Erythroblast (primary cell): ENCODE measurements around the gene ACER3.
"Not testable (repeated sequence)": the region's sequence is repeated elsewhere in the genome, so short reads cannot be mapped to it uniquely, and the experiment has no call there.

Experiments used
- DNase-seq, 2 experiments: peaks; one replicate each; lab custom pipeline; 2025; lab: John Stamatoyannopoulos, UW
- GATA1 ChIP-seq: IDR thresholded peaks from 2 replicates; pipeline ENCODE4 v1.6.1; 2011; ENCODE audit warnings: low read depth, mild to moderate bottlenecking, control low read depth, low read length, moderate library complexity
- POLR2A ChIP-seq: IDR thresholded peaks from 2 replicates; pipeline ENCODE4 v1.6.1; 2011; ENCODE audit warnings: mild to moderate bottlenecking, low read length

The ACER3 gene

GRCh38 chr11:76844511-76844910 is 16.2 kb upstream of the ACER3 start:
- TF ChIP-seq POLR2A (no peak), GATA1 (no peak)
- DNase-seq: no peak

DNA sequence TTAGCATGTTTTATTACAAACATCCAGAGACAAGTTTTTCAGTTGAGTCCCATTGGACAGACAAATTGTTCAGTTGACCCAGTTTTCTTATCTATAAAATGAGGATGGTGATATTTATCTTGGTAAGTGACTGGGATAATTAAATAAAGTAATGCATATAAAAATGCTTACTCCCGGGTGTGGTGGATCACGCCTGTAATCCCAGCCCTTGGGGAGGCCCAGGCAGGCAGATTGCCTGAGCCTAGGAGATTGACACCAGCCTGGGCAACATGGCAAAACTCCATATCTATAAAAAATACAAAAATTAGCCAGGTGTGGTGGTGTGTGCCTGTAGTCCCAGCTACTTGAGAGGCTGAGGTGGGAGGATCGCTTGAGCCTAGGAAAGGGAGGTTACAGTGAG is 15.6 kb upstream of the ACER3 start:
- no peak for TF ChIP-seq GATA1
- DNase-seq: no peak

- DNase-seq: no peak
- TF ChIP-seq GATA1 (no peak), POLR2A (no peak)
Observed at GRCh38 chr11:76846441-76846840, 14.3 kb upstream of the ACER3 start.

DNA sequence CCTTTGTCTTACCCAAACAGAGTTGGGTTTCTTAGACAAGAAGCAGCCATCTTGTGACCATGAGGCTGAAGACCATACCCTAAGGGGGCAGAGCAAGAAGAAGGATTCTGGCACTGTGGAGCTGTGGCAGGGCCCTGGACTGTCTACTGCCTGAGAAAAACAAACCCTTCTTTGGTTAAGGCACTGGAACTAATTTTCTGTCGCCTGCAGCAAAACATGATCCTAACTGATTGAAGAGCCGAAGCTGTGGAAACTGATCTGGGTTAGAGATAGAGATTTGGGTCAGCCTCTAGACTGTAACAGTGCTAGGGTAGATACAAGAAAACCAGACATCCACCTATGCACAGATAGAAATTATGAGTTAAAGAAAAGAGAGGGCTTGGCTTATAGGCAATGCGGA is 11.3 kb upstream of the ACER3 start:
- DNase-seq: peak in 1 of 2 experiments; percentile 19
- no peak for TF ChIP-seq GATA1
- TF ChIP-seq POLR2A: no peak

GRCh38 chr11:76850130-76850529 is 10.6 kb upstream of the ACER3 start:
- peak; percentile 53 to 78 for DNase-seq
- TF ChIP-seq POLR2A (no peak), GATA1 (no peak)

DNA sequence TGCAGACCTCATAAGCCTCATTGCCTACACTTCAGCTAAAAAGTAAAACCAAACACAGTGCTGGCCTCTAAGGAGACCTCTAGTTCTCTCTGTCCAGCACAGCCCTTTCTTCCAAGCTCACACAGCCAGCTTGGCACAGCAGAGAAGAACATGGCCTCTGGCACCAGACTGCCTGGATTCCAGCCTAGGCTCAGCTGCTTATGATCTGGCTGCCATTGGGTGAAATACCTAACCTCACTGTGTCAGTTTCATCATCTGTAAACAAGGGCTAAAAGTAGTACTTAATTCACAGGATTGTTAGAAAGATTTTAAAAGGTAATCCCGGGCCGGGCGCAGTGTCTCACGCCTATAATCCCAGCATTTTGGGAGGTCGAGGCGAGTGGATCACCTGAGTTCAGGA is 9.9 kb upstream of the ACER3 start:
- TF ChIP-seq GATA1 (no peak), POLR2A (no peak)

DNA sequence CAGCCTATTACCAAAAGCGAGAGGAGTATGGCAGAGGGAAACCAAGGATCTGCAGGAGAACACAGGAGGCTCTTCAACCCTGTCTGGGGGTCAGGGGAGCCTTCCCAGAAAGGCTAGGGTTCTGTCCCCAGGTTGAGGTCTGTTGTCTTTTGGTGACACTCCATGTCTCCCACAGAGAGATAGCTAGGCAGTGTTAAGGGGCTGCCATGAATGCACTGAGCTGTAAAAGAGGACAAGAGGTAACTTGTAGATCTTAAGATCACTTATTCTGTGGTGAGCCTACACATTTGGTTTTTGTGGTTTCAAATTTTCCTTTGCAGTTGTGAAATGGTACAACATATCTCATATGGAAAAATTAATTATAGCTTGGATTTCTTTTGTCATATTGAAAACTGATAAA is 6.0 kb upstream of the ACER3 start:
- no peak for DNase-seq
- TF ChIP-seq POLR2A (no peak), GATA1 (no peak)

More for the DNA sequence above, 9.9 kb upstream of the ACER3 start:
- DNase-seq: no peak

DNA sequence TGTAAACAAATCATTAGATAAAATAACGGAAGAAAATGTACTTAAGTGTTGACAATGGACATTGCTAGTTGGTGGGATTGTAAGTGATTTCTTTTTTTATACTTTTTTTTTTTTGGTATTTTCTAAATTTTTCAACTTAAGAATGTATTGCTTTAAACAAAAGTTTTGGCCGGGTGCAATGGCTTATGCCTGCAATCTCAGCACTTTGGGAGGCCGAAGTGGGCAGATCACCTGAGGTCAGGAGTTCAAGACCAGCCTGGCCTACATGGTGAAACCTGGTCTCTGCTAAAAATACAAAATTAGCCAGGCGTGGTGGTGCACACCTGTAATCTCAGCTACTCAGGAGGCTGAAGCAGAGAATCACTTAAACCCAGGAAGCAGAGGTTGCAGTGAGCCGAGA is 5.0 kb upstream of the ACER3 start:
- not testable (repeated sequence) for DNase-seq

DNA sequence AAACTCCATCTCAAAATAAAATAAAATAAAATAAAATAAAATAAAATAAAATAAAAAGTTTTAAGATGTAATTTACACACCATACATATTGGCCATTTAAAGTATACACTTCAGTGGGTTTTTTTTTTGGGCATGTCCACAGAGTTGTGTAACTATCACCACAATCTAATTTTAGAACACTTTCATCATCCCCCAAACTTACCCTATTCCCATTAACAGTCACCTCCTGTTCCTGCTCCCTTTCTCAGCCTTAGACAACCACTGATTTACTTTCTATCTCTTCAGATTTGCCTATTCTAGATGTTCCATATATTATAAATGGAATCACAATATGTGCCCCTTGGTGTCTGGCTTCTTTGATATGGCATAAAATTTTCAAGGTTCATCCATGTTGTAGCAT is 4.6 kb upstream of the ACER3 start:
- no peak for DNase-seq
- TF ChIP-seq GATA1: no peak
- TF ChIP-seq POLR2A: no peak

DNA sequence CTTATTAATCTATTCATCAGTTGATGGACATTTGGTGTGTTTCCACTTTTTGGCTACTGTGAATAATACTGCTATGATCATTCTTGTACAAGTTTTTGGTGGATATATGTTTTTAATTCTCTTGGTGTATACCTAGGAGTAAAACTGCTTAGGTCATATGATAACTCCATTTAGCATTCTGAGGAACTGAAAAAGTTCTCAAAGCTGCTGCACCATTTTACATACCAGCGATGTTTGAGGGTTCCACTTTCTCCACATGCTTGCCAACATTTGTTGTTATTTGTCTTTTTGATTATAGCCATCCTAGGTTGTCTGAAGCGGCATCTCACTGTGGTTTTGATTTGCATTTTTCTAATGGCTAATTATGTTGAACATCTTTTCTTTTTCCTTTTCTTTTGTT is 4.1 kb upstream of the ACER3 start:
- TF ChIP-seq GATA1 (no peak), POLR2A (no peak)
- DNase-seq: no peak

DNA sequence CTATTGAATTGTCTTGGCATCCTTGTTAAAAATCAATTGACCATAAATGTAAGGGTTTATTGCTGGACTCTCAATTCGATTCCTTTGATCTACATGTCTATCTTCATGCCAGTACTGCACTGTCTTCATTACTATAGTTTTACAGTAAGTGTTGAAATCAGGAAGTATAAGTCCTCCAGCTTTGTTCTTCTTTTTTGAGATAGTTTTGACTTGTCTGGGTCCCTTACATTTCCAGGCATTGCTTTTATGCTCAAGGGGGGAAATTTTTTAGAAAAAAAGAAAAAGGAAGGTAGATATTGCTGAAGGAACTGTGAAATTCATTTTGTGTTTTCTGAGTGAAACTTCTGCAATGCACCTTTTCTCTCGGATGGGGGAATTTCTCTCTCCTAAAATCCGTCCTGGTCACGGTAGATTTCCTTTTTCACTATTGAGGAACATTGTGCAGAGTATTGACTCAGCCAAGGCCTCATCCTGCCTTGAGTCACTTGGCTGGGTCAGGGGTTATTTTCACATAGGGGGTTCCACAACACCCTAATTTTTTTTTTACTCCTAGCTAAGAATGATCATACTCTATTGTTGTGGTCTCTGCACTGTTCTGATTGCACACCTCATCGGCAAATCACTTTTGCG is 2.8 kb upstream of the ACER3 start:
- TF ChIP-seq GATA1: no peak
- TF ChIP-seq POLR2A: no peak
- no peak for DNase-seq

DNA sequence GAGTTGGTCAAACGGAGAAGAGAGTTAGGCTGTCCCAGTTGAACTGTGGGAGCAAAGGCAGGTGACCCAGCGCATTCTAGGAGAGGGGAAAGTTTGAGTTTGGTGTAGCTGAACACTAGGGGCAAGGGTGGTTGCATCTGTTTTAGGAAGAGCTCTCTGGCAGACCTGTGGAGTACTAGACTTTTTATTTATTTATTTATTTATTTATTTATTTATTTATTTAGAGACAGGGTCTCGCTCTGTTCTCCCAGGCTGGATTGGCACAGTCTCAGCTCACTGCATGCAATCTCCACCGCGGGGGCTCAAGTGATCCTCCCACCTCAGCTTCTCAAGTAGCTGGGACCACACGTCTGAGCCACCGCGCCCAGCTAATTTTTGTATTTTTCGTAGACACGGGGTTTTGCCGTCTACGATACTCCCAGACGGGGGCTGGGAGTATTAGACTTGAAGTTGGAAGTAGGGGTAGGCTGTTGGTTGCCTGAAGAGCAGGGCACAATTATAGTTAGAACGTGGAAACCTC is 950 bp upstream of the ACER3 start:
- TF ChIP-seq POLR2A: no peak
- peak in 1 of 2 experiments; percentile 10 for DNase-seq

DNA sequence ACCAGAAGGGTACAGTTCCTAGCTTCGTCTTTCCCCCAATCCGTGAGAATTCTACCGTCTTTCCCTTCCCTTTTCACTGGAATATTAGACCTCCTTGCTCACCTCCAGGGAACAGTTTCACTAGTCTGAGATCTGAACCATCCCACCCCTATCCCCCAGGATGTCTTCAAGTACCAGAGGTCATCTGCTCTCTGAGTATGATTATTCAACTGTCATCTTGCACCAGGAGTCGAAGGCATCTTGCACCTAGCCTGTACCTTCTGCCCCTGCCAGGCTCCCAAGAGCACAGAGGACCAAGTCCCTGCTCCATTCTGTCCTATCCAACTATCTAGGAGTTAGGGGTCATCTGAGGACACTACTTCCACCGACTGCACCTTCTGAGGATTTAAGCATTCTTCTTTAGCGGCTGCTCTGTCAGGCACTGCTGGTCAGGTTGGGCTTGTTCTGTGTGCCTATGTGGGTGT is 804 bp downstream of the ACER3 start:
- TF ChIP-seq POLR2A: no peak
- TF ChIP-seq GATA1: no peak
- peak; percentile 36 to 45 for DNase-seq

DNA sequence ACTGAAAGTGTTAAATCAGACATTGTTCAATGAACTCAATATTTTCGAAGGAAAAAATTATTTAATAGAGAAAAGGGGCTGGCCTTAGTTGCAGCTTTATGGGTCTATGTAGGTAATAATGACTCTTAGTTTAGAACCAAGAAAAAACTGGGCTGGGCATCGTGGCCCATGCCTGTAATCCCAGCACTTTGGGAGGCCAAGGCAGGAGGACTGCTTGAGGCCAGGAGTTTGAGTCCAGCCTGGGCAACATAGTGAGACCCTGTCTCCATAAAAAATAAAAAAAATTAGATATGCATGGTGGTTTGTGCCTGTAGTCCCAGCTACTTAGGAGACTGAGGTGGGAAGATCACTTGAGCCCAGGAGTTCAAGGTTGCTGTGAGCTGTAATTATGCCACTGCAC is 2.1 kb downstream of the ACER3 start:
- DNase-seq: not testable (repeated sequence)

GRCh38 chr11:76863196-76863777 is 2.6 kb downstream of the ACER3 start:
- TF ChIP-seq POLR2A: no peak
- peak in 1 of 2 experiments; percentile 16 for DNase-seq
